Islet precursor cell (in vitro differentiated cells): ENCODE measurements around the gene TSPAN4.

Source experiments
- DNase-seq: peaks from one replicate; pipeline ENCODE4 v3.0.0-alpha.2; 2018

TSPAN4 gene

GRCh38 chr11:824292-824880, 18.3 kb upstream of the TSPAN4 start:
- no peak for DNase-seq

GRCh38 chr11:824942-825341, 17.7 kb upstream of the TSPAN4 start:
- DNase-seq = no peak

- no peak for DNase-seq
Observed at GRCh38 chr11:825366-826226, 17.1 kb upstream of the TSPAN4 start.

DNA sequence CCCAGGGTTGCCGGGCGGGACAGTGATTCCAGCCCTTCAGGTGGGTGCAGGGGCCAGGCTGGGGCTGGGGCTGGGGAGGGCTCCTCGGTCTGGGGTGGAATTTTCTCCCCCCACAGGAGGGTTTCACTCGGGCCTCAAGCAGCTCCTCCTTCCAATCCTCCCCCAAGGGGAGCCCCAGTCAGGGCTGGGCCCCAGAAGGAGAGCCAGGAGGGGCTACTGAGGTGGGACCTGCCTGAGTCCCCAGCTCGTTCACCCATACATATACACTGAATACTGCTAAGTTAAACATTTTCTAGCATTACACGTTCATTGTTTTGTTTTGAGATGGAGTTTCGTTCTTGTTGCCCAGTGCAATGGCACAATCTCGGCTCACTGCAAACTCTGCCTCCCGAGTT, 16.4 kb upstream of the TSPAN4 start:
- no peak for DNase-seq

- no peak for DNase-seq
Observed at GRCh38 chr11:826836-827145, 15.9 kb upstream of the TSPAN4 start.

DNA sequence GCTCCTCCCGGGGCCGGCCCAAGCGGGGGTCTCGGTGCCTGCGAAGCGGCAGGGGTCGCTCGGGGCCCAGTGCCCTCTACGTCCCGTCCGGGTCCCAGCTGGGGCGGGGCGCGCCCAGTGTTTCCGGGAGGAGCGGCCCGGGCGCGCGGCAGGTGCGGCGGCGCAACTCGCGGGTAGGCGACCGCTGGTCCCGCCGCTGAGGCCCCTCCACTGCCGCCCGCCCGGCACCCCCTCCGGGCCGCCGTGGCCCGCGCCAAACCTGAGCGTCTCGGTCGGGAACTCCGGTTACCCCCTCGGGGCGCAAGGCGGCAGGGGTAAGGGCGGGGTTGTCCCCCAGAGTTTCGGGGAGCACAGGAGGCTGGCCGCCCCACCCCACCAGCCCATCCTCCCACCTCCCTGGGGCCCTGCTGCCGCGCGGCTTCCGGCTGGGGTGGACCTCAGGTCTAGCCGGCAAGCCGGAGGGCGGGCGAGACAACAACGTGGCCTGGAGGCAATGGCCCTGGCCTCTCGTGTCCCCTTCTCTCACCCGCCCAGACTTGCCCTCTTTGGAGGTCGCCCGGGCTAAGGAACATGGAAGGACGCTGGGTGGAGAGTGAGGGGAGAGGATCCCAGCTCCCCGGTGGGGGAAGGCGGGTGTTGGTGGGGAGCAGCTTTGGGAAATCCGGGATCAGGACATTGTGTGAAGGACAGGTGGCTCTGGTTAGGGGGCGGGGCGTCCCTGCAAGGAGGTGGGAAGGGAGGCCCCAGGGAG, 15.3 kb upstream of the TSPAN4 start:
- DNase-seq = no peak

DNA sequence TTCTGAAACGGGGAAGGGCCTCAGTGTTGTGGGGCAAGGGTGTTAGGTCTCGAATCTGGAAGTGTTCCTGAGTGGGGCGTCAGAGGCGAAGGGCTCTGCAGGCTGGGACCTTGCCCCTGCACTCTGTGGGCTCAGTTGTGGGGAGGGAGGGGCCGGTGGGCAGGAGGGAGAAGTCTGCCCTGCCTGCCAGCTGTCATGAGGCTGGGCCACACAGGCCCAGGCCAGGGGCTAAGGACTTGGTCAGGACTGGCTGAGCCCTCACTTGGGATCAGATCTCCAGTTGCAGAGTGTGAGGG, 14.8 kb upstream of the TSPAN4 start, which contains the start of gene CRACR2B:
Gene CRACR2B, plus strand, starts transcription at position 23 of the 296 bp plus-strand sequence. CDS start 689 bp downstream, outside the sequence.
- DNase-seq = no peak

DNA sequence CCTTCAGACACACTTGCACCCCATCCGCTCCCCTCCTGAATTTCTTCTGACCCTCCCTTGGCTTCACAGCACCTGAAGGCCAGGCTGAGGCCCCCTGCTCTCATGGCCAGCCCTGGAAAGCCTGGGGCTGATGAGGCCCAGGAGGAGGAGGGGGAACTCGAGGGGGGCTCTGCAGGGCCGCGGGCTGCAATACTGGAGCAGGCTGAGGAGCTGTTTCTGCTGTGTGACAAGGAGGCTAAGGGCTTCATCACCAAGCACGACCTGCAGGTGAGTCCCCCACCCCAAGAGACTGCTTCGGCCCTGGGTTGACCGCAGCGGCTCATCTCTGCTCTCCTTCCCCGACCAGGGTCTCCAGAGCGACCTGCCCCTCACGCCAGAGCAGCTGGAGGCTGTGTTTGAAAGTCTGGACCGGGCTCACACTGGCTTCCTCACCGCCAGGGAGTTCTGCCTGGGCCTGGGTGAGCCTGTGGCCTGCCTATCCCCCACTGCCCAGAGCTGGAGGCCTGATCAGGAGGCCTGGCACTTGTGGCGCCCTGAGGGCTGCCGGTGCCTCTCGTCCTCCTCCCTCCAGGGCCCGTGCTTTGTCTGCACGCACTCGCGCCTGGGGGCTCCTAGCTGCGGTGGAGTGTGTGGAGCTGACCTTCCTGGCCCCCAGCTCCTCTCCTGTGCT, 14.0 kb upstream of the TSPAN4 start:
- DNase-seq = no peak

DNA sequence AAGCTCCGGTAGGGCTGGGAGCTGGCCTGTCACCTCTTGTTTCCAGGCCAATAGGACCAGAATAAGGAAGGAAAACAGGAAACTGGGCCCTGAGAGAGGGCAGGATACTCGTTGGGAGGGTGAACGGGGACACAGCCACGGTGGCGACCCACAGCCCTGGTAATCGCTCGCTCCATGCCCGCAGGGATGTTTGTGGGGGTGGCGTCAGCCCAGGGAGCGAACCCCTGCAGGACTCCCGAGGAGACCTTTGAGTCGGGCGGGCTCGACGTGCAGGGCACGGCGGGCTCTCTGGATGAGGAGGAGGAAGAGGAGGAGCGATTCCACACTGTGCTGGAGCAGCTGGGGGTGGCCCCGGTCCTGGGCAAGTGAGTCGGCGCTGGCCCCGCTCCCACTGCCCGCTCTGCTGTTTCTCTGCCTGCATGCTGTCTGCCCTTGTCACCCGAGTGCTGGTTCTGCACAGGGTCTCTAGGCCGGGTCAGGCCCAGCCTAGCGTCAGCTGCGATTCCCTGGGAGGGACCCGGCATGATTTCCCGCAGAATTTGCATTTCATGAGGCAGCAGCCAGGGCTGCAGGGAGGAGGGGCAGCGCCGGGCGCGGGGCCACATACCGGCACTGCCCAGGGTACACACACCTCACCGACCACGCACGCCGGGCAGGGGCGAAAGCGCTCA, 13.3 kb upstream of the TSPAN4 start:
- DNase-seq = no peak

DNA sequence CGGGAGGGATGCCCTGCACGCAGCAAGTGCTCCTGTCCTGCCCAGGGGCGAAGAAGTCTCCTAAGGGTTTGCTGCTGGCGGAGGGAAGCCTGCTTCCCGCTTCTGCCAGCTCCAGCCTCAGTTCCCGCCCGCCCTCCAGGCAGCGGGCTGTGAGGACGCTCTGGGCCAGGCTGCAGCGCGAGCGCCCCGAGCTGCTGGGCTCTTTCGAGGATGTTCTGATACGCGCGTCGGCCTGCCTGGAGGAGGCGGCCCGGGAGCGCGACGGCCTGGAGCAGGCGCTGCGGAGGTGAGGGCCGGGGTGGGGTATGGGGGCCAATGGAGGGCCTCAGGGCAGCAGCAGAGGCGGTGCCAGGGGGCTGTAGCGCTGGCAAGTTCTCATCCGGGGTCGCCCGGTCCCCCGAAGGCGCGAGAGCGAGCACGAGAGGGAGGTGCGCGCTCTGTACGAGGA, 12.8 kb upstream of the TSPAN4 start:
- DNase-seq = no peak

DNA sequence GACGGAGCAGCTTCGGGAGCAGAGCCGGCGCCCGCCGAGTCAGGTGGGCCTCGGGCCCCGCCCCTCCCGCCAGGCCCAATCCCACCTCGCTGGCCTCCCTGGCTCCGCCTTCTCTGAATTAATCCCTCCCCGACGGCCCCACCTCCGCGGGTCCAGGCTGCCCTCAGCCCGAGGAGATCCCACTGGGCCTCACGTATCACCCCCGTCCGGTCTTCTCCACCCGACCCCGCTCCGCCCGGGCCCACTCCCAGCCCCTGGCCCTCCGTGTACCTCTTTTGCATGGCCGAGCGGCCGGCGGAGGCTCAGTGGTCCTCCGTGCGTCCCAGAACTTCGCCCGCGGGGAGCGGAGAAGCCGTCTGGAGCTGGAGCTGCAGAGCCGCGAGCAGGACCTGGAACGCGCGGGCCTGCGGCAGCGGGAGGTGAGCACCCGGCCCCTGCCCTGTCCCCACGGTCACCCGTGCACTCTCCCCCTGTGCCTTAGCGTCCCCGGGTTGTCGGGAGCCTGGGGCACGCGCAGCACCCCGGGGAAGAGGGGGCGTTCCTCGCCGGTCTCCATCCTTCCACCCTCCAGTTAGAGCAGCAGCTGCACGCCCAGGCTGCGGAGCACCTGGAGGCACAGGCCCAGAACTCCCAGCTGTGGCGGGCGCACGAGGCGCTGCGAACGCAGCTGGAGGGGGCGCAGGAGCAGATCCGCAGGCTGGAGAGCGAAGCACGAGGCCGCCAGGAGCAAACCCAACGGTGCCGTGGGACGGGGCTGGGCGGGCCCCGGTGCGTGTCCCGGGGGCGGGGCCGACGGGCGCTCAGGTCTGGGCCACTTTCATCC, 12.1 kb upstream of the TSPAN4 start:
- peak; percentile 91 for DNase-seq

DNA sequence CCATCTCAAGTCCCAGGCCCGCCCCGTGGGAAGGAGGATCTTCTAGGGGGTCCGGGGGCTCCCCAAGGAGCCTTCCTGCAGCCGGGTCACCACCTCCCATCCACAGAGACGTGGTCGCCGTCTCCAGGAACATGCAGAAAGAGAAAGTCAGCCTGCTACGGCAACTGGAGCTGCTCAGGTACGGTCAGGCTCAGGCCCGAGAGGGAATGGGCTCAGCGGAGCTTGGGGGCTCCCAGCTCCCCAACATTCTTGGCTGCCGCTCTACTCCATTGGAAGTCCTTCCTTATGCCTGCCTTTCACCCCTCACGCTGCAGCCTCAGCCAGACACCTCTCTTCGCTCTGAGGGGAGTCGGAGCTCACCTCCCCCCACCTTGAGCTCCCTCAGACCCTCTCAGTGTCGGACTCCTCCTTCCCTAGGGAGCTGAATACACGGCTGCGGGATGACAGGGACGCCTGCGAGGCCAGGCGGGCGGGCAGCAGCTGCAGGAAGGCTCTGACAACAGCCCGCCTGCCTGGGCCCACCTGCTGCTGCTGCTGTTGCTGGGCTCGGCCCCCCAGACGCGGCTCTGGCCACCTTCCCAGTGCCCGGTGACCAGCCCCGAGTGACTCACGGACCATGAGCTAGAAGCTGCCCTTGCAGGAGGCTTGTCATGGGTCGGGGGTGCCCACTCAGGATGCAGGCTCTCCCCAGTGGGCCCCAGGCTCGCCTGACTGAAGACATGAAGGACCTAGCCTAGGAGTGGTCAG, 11.4 kb upstream of the TSPAN4 start:
- peak; percentile 70 for DNase-seq

DNA sequence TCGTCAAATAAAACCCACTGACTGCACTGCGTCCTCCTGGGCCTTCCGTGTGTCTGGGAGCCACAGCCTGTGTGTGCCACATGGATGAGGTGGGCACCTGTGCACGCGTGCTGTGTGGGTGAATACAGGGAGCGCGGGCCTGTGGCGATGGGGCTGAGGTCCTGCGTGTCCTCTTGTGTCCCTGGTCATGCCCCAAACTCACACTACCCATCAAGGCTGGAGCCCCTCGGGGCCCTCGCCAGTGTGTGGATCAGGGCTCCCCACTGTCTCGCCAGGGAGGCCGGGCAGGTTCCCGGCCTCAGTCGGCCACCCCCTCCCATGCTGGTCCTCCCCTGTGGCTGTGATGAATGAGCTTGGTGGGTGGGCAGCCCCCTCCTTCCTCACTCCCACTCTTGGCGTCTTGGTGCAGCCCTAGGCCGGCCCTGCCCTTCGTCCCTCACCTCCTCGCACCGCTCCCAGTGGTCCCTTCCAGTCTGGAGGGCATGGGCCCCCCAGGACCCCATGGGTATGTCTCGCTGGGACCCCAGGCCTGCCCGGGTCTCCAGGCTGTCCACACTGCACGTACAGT, 10.6 kb upstream of the TSPAN4 start:
- no peak for DNase-seq

DNA sequence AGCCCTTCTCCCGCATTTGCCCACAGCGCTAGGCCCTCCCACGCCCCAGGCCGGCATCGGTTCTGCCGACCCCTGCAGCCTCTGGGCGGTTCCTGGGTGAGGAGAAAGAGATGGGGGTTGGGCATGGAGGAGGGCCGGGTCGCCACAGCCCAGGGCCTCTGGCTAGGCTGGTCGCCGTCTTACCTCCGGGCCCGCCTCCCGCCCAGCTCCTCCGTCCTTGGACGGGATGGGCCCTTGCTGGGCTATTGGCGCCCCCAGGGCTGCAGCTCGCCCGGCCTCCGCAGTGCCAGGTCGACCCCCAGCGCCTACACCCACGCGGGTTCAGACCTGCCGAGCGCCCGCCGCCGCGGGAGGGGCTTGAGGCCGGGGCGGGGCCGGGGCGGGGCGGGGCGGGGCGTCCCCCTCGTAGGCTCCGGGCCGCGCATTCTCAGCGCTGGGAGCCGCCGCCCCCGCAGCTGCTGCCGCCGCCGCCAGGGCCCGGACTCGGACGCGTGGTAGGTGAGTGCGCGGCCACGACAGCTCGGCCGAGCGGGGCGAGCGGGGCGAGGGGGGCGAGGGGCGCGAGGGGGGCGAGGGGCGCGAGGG, 10.0 kb upstream of the TSPAN4 start, which contains the start of gene CD151:
Gene CD151, plus strand, starts transcription at position 424 of the 585 bp plus-strand sequence. CDS start 3,118 bp downstream, outside the sequence.
- peak; percentile 90 for DNase-seq

- DNase-seq = peak; percentile 82
Observed at GRCh38 chr11:833114-833791, 9.4 kb upstream of the TSPAN4 start.

DNA sequence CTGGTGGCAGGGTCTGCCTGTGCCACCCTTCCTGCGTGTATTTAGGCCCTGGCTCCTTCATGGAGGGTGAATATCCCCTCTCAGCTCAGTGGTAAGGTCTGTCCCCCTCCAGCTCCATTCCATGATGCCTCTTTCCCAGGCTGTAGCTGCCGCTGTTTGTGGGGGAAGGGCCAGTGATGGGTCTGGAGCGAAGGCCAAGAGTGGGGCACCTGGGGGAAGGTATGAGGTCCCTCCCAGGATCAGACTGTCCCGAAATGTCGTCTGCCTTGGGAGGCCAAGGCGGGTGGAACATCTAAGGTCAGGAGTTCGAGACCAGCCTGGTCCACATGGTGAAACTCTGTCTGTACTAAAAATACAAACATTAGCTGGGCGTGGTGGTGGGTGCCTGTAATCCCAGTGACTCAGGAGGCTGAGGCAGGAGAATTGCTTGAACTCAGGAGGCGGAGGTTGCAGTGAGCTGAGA, 8.8 kb upstream of the TSPAN4 start:
- DNase-seq = no peak

GRCh38 chr11:834371-835316, 8.0 kb upstream of the TSPAN4 start:
- peak; percentile 75 for DNase-seq

DNA sequence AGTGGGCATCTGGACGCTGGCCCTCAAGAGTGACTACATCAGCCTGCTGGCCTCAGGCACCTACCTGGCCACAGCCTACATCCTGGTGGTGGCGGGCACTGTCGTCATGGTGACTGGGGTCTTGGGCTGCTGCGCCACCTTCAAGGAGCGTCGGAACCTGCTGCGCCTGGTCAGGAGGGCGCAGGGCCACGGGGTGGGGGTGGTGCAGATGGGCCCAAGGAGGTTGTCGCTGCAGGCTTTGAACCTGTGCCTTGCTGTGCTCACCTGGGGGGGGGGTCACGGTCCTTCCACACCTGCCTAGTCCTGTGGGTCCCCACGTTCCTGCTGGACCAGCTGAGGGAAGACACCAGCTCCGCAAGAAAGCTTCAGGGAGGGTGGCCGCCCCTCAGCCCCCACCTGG, 6.4 kb upstream of the TSPAN4 start:
- DNase-seq = no peak
